Stimulated activated CD8-positive, alpha-beta memory T cell treated with anti-CD3 and anti-CD28 coated beads, Interleukin-12 subunit alpha, Interleukin-12 subunit beta, amount 100 ng/mL, for 1 hour (primary cell): ENCODE results near the gene CPB2.
A peak's percentile ranks its signal among the peaks of the same experiment; 100 is the strongest.

Source experiments
- DNase-seq: peaks from one replicate; pipeline ENCODE4 v3.0.0-alpha.2; 2020; ENCODE audit warnings: low read depth

The CPB2 gene

DNA sequence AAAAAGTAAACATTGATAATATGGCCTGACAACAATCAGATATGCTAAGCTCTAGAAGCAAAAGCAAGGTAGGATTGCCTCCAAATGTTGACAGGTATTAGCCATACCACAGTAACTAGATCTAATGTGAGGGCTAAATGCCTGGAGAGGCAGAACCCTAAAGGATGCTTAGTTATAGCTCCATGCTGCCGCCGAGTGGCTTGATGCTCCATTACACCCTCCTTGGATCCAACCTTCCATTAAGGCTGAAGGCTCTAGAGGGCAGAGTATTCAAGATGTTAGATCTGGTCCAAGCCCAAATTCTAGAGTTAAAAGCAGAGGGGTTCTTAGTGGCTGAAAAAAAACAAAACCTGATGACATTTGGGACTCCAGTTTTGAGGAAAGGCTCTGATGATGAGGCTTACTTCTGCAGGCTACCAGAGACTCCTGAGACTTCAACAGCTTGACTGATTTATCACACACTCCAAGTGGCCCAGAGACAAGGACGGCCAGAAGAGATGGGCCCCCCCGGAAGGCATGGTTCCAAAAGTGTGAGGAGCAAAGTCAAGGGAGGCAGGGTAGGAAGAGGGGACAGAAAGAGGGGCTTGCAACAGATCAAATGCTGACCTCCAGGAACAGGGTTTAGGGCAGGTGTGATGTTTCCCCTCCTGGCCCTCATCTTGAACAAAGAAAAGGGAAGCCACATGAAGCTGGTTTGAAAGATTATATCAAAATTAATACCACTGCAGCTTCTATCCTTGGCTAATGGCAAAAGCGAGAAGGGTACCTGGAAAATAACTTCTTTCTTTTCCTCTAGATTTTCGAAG is 21.9 kb upstream of the CPB2 start:
- peak; percentile 54 for DNase-seq

DNA sequence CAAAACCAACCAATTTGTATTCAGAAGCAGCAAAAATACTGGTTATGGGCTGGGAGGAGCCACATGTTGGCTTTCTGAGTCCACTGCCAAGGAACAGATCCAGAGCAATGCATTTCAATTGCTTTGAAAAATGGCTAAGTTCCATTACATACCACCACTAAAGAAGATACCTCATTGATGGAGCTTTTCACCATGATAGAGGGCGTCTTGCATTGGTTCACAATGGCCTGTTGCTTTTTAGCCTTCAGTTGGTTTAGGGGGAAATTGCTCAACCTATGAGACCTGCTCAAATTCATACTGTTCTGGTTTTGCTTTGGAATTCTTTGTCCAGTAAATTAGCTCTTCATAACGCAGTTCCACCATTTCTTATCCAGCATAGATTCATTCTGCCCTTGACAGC is 21.2 kb upstream of the CPB2 start:
- no peak for DNase-seq

DNA sequence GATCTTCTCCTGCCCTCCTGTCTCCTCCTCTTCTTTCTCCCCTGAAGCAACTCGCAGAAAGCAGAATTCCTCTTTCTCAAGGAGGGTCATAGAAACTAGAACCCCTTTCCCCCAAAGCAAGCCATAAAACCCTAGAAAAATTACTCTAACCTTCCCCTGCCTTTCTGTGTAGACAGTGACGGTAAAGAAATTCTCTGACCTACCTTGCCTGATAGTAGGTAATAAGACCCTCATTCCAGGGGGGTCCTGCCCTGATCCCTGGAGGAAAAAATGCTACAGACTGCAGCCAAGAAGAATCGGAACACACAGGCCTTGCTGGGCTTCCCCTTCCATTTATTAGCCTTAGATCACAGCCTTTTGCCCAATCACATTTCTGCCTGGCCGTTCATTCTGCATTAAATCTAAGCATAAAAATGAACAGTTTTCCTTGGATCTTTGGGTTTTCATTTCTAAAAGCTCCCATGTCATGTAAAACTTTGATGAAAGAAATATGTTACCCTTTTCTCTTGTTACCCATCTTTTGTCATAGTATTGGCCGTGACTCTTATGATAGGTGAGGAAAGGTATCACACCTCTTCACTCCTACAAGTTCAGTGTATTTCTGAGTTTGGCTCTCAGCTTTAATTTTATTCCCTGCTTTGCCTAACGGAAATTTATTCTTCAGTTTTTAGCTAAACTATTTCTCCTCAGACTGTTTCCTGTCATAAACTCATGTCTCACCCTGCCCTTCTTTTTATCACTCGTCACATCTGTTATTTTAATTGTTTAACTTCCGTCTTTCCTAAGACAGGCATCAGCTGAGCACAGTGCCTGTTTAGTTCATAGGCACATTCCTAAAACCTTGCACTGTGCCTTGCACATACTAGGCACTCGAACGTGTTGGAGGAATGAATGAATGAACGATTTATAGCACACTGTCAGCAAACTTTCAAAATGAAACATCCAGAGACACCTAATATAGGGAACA is 20.4 kb upstream of the CPB2 start:
- DNase-seq, result no peak

DNA sequence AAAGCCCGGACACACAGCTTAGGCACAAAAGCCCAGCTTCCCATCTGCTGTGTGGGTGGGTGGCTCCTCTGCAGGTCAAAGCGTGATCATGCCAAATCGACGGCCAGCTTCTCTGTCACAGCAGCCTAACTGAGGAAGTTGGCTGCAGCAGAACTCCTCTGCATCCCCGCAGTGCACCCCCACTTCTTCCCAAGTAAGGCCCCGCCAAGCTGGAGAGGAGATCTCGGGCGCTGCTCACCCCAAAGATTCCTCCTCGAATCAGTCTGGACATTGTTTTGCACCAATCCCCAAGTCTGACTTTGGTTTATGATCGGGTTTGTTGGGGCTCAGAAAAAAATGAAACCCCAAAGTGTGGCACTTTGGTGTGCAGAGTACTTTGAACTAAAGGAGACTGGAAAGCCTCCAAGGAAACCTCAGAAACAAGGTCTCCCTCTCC is 19.7 kb upstream of the CPB2 start:
- DNase-seq, result peak; percentile 15

DNA sequence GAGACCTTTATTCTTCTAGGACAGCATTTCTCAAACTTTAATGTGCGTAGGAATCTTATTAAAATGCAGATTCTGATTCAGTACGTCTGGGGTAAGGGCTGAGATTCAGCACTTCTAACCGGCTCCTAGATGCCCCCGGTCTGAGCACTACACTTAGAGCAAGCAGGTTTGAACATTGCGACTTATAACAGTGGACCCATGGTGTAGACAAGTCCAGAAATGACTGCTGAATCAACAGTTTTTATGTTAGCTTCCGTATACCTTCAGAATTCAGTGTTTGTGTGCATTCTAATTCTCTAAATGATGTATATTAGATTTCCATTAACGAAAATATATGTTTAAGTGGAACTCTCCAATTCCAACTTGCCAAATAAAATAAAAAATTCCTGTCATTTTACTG is 17.5 kb upstream of the CPB2 start:
- no peak for DNase-seq

DNA sequence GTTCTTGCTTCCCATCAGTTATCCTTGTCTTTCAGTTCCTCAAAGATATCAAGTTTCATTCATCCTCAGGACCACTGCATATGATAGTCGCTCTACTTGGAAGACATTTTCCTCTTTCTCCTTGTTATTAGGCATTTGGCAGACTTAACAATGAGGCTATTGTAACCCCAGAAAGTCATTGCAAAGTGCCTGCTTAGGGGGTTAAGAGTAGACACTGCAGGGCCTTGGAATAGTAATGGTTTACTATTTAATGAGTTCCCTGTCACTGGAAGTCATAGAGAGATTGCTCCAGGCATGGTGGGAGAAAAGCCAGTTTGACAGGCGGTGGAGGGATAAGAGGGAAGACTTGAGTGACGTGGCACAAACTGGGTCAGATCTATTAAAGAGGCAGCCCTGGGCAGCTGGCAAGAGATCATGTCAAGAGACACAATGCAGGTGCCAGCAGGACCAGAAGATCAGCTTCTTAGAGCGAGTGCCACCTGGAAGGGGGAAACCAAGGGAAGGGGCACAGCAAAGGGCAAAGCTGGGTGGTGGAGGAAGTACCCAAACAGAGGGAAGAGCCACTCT is 16.8 kb upstream of the CPB2 start:
- DNase-seq, result no peak

DNA sequence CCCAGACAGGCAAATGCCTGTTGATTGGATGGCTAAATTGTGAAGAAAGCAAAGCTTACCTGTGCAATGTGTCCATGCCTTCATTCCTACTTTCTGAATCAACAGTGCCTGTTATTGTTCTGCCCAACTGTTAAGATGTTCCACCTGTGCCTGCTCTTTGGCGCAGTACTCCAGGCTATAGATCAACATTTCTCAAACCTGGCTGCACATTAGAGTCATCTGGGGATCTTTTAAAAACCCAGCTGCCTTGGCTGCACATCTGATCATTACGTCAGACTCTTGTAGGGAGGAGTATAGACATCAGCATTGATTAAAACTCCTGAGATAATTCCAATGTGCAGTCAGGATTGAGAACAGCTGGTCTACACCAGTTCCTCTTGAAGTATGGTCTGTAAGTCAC is 16.2 kb upstream of the CPB2 start:
- DNase-seq, result no peak

DNA sequence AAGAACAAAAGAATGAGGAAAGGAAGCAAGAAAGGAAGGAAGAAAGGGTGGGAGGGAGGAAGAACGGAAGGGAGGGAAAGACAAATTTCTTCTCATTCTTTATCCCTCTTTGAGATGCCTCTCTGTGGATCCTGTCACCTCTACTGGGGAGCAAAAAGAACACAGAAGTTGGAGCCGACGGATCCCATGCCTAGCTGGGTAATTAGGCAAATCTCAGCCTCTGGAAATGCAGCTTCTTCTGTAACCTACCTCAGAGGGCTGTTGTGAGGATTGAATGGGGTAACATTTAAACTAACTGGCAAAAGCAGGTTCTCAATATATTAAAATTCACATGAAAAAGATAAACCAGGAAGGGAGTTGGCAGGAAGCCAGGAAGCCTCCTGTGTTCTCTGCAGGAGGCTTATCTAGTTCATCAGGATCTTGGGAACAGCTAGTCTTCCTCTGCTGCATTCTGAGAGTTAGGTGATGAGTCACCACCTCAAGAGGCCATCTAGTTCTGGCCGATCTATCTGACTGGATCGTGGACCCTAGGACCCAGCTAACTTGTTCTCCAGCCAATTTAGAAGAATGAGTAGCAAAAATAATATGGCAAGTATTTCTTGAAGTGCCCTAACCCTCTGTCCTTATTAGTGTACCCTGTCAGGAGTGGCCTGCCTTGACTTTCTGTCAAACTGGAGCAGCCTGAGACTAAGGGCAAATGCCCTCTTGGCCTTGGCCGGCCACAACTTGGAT is 15.2 kb upstream of the CPB2 start:
- no peak for DNase-seq

DNA sequence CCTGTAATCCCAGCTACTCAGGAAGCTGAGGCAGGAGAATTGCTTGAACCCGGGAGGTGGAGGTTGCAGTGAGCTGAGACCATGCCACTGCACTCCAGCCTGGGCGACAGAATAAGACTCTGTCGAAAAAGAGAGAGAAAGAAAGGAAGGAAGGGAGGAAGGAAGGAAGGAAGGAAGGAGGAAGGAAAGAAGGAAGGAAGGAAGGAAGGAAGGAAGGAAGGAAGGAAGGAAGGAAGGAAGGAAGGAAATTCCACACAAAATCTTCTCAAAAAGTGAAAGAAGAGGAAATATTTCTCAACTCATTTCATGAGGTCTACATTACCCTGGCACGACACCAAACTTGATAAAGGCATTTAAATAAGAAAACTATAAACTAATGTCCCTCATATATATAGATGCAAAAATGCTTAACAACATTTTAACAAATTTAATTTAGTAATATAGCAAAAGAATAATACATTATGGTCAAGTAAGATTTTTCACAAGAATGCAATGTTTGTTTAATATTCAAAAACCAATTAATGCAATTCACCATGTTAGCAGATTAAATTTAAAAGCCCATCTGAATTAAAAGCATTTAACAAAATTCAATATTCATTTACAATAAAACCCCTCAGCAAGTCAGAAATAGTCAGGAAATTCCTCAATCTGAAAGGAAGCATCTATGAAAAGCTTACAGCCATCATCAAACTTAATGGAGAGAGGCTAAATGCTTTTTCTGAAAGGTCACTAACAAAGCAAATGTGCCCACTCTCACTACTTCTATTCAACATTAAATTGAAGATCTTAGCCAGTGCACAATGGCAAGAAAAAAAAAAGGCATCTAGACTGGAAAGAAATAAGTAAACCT is 12.0 kb upstream of the CPB2 start:
- no peak for DNase-seq

DNA sequence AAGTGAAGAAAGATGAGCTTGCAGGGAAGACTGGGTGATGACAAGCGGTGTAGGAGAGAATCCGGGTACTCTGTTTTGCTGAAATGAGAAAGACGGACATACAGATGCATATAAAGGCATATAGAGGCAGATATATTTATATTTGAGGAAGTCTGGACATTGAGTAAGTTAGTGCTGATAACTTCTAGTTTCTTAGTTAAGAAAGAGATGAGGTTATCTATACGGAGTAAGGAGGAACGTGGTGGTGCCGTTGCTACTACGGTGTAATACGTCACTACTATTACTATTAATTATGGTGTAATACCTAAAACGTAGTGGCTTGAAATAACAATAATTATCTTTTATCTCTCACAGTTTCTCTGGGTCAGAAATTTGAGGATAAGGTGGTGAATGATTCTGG is 9.8 kb upstream of the CPB2 start:
- no peak for DNase-seq

DNA sequence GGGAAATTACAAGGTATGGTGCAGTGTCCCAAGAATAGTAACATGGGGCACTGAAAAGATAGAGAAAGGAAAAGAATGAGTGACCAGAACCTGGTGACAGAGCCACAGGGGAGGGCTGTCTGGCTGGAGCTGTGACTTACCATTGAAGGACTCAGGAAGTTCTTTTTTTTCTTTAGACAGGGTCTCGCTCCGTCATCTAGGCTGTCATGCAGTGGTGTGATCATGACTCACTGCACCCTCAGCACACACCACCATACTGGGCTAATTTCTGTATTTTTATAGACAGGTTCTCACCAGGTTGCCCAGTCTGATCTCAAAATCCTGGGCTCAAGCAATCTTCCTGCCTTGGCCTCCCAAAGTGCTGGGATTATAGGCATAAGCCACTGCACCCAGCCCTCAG is 8.8 kb upstream of the CPB2 start:
- no peak for DNase-seq

DNA sequence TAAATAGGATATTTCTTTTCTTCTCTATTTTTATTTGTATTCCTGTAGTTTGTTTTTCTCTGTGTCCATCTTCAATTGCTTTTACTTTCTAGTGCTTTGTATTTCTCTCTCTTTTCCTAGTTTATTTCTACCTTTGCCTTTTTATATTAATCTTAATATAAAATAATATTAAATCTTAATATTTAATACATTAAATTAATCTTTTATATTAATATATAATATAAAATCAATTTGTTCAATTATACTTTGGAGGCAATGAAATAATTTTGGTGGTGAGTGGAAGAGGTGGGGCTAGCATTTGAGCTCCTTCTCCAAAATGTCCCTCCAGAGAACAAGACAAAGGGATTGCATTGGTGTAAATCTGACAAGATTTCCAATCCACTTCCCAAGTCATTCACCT is 6.3 kb upstream of the CPB2 start:
- DNase-seq, result no peak

DNA sequence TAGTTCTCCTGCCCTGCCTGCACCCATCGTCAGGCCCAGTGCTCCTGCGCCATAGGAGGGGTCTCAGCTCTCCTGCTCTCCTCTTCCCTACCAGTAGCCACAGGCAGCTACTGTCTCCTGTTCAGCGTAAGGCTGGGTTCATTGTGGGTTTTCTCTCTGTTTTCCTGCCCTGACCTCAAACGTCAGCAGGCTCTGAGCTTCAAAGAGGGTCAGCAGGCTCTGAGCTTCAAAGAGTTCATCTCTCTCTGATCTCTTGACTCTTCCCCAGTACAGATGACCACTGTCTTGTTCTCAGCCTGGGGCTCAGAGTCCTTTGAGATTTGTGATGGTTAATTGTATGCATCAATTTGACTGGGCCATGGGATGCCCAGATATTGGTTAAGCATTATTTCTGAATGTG is 4.6 kb upstream of the CPB2 start:
- DNase-seq, result no peak

DNA sequence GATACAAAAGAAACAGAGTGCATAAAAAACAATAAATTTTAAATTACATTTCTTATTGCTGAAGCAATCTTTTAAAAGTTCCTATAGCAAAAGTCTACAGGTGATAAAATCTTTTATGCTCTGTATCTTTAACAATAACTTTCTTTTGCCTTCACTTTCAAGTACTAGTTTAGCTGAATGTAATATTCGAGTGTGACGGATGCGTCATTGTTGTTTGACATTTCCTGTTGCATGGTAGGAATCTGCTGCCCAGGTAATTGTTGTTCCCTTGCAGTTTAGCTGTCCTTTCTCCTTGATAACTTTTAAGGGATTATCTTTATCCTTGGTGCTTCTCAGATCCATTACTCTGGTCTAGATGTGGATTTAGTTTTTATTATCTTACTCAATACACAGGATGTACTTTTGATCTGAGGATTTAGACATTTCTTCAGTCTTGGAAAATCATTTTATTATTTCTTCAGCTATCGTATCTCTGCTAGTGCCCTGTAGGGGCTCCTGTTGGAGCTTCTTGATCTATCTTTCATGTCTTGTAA is 2.1 kb upstream of the CPB2 start:
- no peak for DNase-seq

DNA sequence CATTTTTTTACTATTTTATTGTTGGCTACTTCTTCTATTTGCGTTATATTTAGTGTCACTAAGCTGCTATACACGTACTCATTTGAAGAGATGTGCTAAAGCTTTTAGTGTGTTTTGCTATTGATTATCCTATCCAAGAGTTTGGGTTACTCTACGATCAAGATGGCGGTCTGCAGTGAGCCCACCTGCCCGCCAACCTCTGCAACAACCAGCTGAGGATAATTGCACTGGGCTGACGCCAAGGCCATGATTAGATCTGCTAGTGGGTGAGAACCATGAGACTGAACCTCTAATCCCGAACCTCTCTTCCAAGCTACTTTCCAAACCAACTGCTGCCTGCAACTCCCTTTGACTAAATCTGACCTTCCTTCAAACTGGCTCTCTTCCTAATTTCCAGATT is 1.8 kb downstream of the CPB2 start:
- no peak for DNase-seq

DNA sequence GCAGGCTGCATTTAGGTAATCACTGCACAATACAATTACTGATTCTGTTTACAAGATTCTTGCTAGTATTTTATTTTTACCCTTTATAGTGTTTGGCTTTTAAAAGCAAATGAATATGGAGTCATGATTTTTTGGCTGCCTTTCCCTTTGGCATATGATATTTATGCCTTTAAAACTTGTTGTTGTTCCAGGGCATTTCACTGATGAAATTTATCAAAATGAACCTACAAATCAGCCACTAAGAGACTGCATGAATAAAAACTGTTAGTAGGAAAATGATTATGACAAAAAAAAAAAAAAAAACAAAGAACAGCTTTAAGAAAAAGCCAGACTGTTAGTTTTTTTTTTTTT is 2.6 kb downstream of the CPB2 start:
- DNase-seq, result no peak

DNA sequence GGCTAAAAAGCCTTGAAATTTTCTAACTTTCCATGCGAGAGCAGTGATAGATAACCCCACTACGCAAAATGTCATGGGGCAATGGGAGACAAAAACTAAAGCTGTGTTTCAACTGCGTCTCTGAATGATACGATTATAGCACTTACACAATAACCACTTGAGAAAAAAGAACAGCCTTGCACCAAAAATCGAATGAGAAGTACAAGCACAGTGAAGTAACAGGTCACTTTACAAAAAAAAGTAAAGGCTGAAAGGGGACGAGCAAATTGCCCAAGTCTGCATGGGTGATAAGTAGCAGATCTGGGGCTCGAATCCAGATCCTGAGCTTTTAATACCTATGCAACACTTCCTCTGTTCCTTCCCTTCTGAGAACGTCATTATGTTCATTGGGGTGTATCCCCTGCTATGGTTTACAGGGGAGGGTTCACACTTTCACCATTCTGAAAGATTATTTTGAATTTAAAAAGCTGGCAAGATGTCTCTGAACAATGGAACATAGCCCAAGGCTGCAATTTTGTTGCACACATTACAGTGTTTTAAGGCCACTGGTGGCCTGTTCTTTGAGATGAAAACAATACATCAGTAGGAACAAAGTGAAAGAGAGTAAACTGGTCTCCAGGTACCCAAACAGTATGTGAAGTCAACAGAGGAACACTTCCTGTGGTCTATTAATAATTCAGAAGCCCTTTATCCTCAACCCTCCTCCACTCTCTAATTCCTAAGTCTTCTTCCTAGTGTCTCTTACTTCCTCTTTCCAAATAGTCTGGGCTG is 3.2 kb downstream of the CPB2 start:
- DNase-seq, result no peak

DNA sequence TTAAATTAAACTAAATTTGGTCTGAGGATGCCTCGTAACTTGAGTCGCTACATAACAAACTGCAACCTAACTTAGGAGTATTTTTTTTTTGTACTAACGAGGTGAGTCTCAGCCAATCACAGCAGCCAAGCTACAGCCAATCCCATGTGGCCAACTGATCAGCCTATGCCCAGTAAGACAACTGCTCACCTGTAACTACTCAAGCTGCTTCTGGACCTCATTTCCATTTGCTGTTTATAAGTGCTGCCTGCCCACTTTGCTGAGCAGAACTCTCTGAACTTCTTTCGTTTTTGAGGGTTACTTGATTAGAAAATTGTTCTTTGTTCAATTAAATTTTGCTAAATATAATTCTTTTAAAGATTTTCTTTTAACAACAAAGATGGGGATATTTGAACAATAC is 3.8 kb downstream of the CPB2 start:
- no peak for DNase-seq

DNA sequence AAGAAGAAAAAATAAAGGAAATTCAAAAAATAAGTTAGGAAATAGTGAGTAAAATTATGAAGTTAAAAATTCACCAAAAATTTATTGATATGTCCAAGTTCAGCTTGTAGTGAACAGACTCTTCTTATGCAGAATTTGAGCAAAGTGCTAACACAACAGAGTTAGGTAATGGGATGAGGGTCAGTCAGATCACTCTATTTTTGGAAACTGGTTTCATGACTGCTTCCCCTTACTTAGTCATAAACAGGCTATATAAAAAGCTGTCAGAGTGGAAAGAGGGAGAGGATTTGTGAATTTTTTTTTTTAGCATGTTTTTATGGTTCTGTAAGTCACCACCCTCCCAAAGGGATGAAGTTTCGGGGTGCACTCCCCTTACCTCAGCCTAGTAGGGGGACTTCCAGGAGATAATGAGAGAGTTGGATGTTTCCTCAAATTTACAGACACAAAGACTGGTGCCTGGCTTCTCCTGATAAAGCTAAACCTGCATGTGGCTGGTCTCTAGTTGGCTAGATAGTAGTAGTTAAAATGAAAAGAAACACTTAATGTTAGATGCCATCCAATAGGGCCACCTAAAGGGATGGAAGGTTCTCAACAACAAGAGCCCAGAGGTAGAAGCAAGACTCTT is 4.5 kb downstream of the CPB2 start:
- no peak for DNase-seq

DNA sequence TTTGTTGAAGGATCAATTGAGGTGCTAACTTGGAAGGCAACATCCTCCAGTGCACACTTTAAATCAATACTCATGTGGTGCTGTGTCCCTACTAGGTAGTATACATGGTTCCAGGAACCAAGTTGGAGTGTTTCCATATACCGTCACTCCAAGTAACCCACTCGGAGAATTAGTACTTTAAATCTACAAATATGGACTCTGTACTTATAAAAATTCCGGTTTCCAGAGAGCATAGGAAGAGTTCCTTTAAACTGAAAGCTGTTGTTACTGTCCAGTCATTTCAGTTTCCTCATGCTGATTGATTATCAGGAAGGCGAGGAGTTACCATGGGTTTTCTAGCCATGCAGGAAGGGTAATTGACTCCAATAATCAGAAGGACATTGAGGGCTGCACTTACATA is 7.2 kb downstream of the CPB2 start:
- no peak for DNase-seq
